Endothelial cell of umbilical vein (primary cell): ENCODE data around the gene FRMD4A. TPM values are rescaled to one million over a fixed set of nuclear protein-coding genes. Genes with fewer than 3 reads are reported as not detected.

Experiments
- BruUV-seq: library from RNA; stranded (reverse); fragments of 400-500 nt; replicated peaks from 2 replicates; lab custom pipeline; 2021; lab: Mats Ljungman, UMichigan
- CTCF ChIA-PET: fragments of 300-600, 350-600 bp; sonication (Branson Sonifier 250); formaldehyde crosslinking; loops from one replicate; lab custom pipeline; 2021; ENCODE audit warnings: antibody characterized with exemption, inconsistent platforms; lab: Charles Lee
- POLR2A ChIA-PET: fragments of 300-600, 350-600 bp; sonication (Branson Sonifier 250); formaldehyde crosslinking; loops from one replicate; lab custom pipeline; 2021; ENCODE audit warnings: antibody characterized with exemption, inconsistent platforms; lab: Charles Lee
- DNase-seq: peaks from one replicate; pipeline ENCODE4 v3.0.0-alpha.2; 2011; ENCODE audit warnings: low read depth, low spot score
- FAIRE-seq: peaks from 2 replicates; lab custom pipeline; 2011; peaks lifted over from hg19 to GRCh38; lab: Jason Lieb, UNC
- H2AFZ ChIP-seq: 2 replicates; pipeline ENCODE4 v1.6.0; 2012; ENCODE audit warnings: low read depth, low read length, control low read depth, inconsistent platforms
- H3K27ac ChIP-seq: 2 replicates; pipeline ENCODE4 v1.5.1; 2011; ENCODE audit warnings: low read depth, mild to moderate bottlenecking, control low read depth, low read length, moderate library complexity; ENCODE audit not compliant: insufficient read depth
- H3K27me3 ChIP-seq, 2 experiments: 2 replicates each; pipeline versions ENCODE4 v1.6.0 to v1.6.1; 2011; ENCODE audit warnings: low read length in 2 of 2, mixed read lengths in 1 of 2; ENCODE audit not compliant: control insufficient read depth in 2 of 2, insufficient read depth in 2 of 2
- H3K36me3 ChIP-seq, 2 experiments: 2 replicates in 1 of 2; 3 replicates in 1 of 2; pipeline ENCODE4 v1.5.1; 2011; ENCODE audit warnings: low read length in 2 of 2, mild to moderate bottlenecking in 1 of 2, moderate library complexity in 1 of 2; ENCODE audit not compliant: control insufficient read depth in 2 of 2, insufficient read depth in 2 of 2; ENCODE audit errors: extremely low read depth in 1 of 2
- H3K4me1 ChIP-seq: 3 replicates; pipeline ENCODE4 v1.5.1; 2011; ENCODE audit warnings: mild to moderate bottlenecking, low read length; ENCODE audit not compliant: control insufficient read depth, insufficient read depth; ENCODE audit errors: extremely low read depth
- H3K4me2 ChIP-seq: 2 replicates; pipeline ENCODE4 v1.6.1; 2011; ENCODE audit warnings: low read length, control low read depth, mixed read lengths; ENCODE audit not compliant: insufficient read depth
- H3K4me3 ChIP-seq, 3 experiments: fragments of 200-600 bp in 1 of 3; sonication (generic), shearing (Covaris generic) in 1 of 3; replicated peaks in 1 of 3; 2 replicates each; pipeline ENCODE4 v1.5.1; 2011 to 2016; ENCODE audit warnings: control low read depth in 3 of 3, low read length in 3 of 3, mild to moderate bottlenecking in 2 of 3, inconsistent platforms in 1 of 3, low read depth in 1 of 3, moderate library complexity in 1 of 3; ENCODE audit not compliant: insufficient read depth in 1 of 3
- H3K79me2 ChIP-seq: 2 replicates; pipeline ENCODE4 v1.6.0; 2012; ENCODE audit warnings: low read length, inconsistent platforms; ENCODE audit not compliant: control insufficient read depth, insufficient read depth
- H3K9ac ChIP-seq: replicated peaks from 2 replicates; pipeline ENCODE3; 2011; ENCODE audit warnings: low read length, control low read depth; ENCODE audit not compliant: insufficient read depth; ENCODE audit errors: extremely low read depth
- H3K9me1 ChIP-seq: replicated peaks from 3 replicates; pipeline ENCODE4 v1.6.0; 2011; ENCODE audit warnings: mild to moderate bottlenecking, low read length; ENCODE audit not compliant: control insufficient read depth, insufficient read depth; ENCODE audit errors: extremely low read depth
- H3K9me3 ChIP-seq: replicated peaks from 2 replicates; pipeline ENCODE4 v1.5.1; 2012; ENCODE audit warnings: low read length, inconsistent platforms; ENCODE audit not compliant: control insufficient read depth, insufficient read depth
- H4K20me1 ChIP-seq: replicated peaks from 2 replicates; pipeline ENCODE3; 2011; ENCODE audit warnings: mild to moderate bottlenecking, low read length; ENCODE audit not compliant: control insufficient read depth, insufficient read depth; ENCODE audit errors: extremely low read depth
- CTCF ChIP-seq, 2 donors: IDR thresholded peaks; 1 replicate in 1 of 2; 2 replicates in 1 of 2; pipeline ENCODE4 v1.5.1; 2011; ENCODE audit warnings: low read length in 2 of 2, mild to moderate bottlenecking in 2 of 2, moderate library complexity in 2 of 2, control low read depth in 1 of 2, inconsistent platforms in 1 of 2, low read depth in 1 of 2; ENCODE audit not compliant: insufficient read depth in 1 of 2; ENCODE audit errors: extremely low read depth in 1 of 2
- EZH2 ChIP-seq: IDR thresholded peaks from 2 replicates; pipeline ENCODE4 v1.6.1; 2012; ENCODE audit warnings: borderline replicate concordance, low read depth, mild to moderate bottlenecking, moderate library complexity, low read length, inconsistent platforms; ENCODE audit not compliant: severe bottlenecking
- FOS ChIP-seq: IDR thresholded peaks from 2 replicates; pipeline ENCODE4 v1.6.1; 2011; ENCODE audit warnings: mild to moderate bottlenecking, low read length, moderate library complexity, borderline replicate concordance; ENCODE audit not compliant: insufficient read depth
- GATA2 ChIP-seq: IDR thresholded peaks from 2 replicates; pipeline ENCODE4 v1.7.0; 2011; ENCODE audit warnings: low read depth, mild to moderate bottlenecking, moderate library complexity, mixed read lengths, low read length; ENCODE audit not compliant: insufficient read length, insufficient read depth
- JUN ChIP-seq: IDR thresholded peaks from 2 replicates; pipeline ENCODE4 v1.6.1; 2011; ENCODE audit warnings: borderline replicate concordance, low read depth; ENCODE audit not compliant: insufficient read length, insufficient read depth
- MAX ChIP-seq: IDR thresholded peaks from 2 replicates; pipeline ENCODE4 v1.6.1; 2011; ENCODE audit not compliant: insufficient read depth, insufficient read length
- MYC ChIP-seq: IDR thresholded peaks from one replicate; pipeline ENCODE4 v1.6.1; 2011; ENCODE audit warnings: mild to moderate bottlenecking, low read depth, low read length
- POLR2A ChIP-seq: IDR thresholded peaks from 2 replicates; pipeline ENCODE4 v1.6.1; 2012; ENCODE audit warnings: low read depth, mild to moderate bottlenecking, control low read depth, low read length
- POLR2AphosphoS5 ChIP-seq: IDR thresholded peaks from 2 replicates; pipeline ENCODE4 v1.6.1; 2012; ENCODE audit warnings: low read depth, mild to moderate bottlenecking, control low read depth, low read length, moderate library complexity; ENCODE audit not compliant: insufficient read depth
- dilution Hi-C: fragments of 300-500 bp; cut with MboI; formaldehyde crosslinking; loops from one replicate; pipeline ENCODE4 v1.15.0; 2019; ENCODE audit warnings: low sequenced_read_pairs; ENCODE audit not compliant: extremely low pct_ligation_motif_present
- intact Hi-C: fragments of 100-400 bp; cut with micrococcal nuclease; formaldehyde crosslinking; loops from one replicate; pipeline ENCODE4 v1.10.0; 2022
- polyA plus RNA-seq, 4 experiments: library from polyadenylated mRNA; depleted of rRNA in 3 of 4; stranded (reverse) in 3 of 4; unstranded in 1 of 4; fragments of >200 nt; gene quantifications; 2 replicates each; pipeline versions ENCODE4 v1.2.1 to v1.2.3, GENCODE V29; 2011 to 2012; ENCODE audit warnings: missing spikeins in 1 of 4
- total RNA-seq: library from RNA; stranded (reverse); gene quantifications from 2 replicates; pipeline ENCODE4 v1.2.3, GENCODE V29; 2021

Gene FRMD4A
- total and polyA plus RNA-seq, 2 donors (not counting 3 experiments of a cell fraction or from before 2014, with no cell fraction given): 123 to 148 TPM

- FAIRE-seq: no peak
Observed at GRCh38 chr10:14035506-14035905, 295.2 kb downstream of the FRMD4A start.

More at GRCh38 chr10:14035506-14035905, 295.2 kb downstream of the FRMD4A start:
- Histone ChIP-seq H3K4me3 (no peak overlapping the region), H3K9me1 (no peaks in the 10 kb centered on the region), H2AFZ (no peak overlapping the region), H4K20me1 (no peaks in the 10 kb centered on the region), H3K36me3 (no peaks in the 10 kb centered on the region), H3K27ac (no peak overlapping the region), H3K27me3 (no peaks in the 10 kb centered on the region), H3K9ac (no peak overlapping the region), H3K4me2 (no peak overlapping the region), H3K4me1 (peaks cover 14% of the 10 kb centered on the region), H3K9me3 (no peaks in the 10 kb centered on the region), H3K79me2 (no peaks in the 10 kb centered on the region)
- intact Hi-C loops: no loop called here
- no peak for TF ChIP-seq MYC
- TF ChIP-seq POLR2A: no peak
- TF ChIP-seq GATA2: no peak
- no peak for TF ChIP-seq MAX
- no peak for TF ChIP-seq EZH2
- TF ChIP-seq POLR2AphosphoS5: no peak
- no peak for TF ChIP-seq CTCF (IDR thresholded peaks at IDR 0.05; ENCODE audit: extremely low read depth in 1 of 2, insufficient read depth in 1 of 2, low read depth in 1 of 2, low read length in 2 of 2)
- no peak for TF ChIP-seq JUN
- TF ChIP-seq FOS: no peak
- DNase-seq: no peak
- ChIA-PET CTCF (interaction anchor here (0.7 to 3.9 kb wide), 3 partner anchors 8 to 58 kb away, joined by 3 to 13 read pairs (median 4); no protein-coding TSS in a partner anchor), POLR2A (interaction anchor here (0.7 kb wide), 2 partner anchors 18 to 703 kb away, joined by 3 read pairs; no protein-coding TSS in a partner anchor)
- dilution Hi-C loops: no loop called here
- no TSS peak for BruUV-seq
